ENCODE measurements around the gene OSER1.
"Not testable (repeated sequence)": the region's sequence is repeated elsewhere in the genome, so short reads cannot be mapped to it uniquely, and the experiment has no call there.

OSER1 gene

DNA sequence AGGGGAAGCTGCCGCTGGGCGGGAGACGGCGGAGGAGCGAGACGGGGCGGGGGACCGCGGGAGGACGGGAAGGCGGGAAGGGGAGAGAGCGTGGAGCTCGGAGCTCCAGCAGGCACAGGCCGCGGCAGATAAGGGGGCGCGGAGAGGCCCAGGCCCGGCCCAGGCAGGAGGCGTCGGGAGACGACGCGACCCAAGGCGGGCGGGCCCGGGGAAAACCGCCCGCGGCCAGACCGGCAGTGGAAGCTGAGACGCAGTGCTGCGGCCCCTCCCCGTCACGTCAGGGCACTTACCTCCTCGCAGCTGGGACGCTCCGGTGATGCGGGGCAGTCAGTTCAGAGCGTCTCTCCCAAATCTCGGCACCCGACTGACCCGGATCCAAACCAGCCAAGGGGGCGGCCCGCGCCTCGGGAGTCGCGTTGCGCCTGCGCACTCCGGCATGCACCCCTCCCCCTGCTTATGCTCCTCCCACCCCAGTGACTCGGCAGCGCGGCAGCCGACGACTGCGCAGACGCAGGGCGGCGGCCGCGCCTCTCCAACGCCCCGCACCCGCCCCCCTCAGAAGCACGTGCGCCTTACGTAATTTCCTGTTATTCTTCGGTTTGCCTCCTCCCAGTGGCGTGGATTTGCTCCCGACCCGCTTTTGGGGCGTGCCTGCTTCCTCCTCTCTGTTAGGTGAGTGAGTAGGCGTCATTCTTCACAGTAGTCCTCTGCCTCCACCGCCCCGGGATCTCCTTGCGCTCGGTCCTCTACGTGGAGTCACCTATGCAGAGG, at the start of gene OSER1:
Gene OSER1, minus strand, starts transcription at position 366 of the 771 bp plus-strand sequence. CDS start 3,814 bp downstream, outside the sequence.
- peak within 1 kb of the TSS; percentile 94 for H3K4me3 ChIP-seq (ENCODE audit: low read depth, low read length)

DNA sequence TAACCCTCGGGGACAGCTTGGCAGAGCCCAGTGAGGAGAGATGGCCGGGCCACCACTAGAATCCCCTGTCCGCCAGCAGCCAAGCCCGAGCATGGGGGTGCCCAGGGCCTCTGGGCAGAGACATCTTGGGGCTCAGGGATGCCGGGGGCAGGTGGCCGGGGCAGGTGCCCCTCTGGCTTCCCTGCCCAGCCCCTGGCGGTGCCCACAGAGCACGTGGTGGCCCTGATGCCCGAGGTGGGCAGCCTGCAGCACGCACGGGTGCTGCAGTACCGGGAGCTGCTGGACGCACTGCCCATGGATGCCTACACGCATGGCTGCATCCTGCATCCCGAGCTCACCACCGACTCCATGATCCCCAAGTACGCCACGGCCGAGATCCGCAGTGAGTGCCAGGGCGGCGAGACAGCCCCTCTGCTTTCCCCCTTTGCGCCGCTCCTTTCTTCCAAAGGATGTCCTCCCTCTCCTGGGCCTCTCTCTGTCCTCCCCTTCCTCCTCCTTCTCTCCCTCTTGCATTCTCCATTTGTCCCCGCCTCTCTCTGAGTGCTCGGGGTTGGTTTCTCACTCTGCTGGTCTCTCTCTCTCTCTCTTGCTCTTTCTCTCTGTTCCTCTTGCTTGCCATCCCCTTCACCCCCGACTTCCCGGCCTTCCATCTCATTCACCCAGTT, 47.8 kb upstream of the OSER1 start:
- H3K4me3 ChIP-seq (ENCODE audit: low read depth, low read length) = no peak overlapping the region

DNA sequence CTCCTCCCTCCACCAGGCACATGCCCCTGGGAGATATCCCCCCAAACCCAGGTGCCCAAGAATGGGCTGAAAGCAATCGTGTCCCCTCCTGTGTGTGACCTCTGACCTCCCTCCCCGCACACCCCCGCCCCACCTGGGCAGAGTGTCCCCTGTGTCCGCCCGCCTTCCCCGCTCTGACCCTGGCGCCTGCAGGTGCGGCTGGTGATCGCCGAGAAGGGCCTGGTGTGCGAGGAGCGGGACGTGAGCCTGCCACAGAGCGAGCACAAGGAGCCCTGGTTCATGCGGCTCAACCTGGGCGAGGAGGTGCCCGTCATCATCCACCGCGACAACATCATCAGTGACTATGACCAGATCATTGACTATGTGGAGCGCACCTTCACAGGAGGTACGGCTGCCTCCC, 46.4 kb upstream of the OSER1 start:
- H3K4me3 ChIP-seq (ENCODE audit: low read depth, low read length) = no peak overlapping the region

DNA sequence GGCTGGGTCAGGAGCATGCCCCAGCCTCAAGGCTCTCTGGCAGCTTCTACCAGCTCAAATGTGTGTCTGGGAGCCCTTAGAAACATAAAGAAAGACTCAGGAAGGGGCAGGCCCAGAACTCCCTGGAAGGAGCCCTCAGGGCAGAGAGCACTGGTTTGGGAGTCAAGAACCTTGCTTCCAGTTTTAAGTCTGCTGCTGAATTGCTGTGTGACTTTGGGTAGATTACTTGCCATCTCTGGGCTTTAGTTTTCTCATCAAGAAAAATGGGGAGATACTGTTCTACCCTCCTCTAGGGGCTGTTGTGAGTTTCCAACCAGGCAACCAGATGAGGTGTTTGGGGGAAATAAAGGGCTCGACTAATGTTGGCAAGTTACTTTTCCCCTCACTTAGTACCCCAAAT, 45.4 kb upstream of the OSER1 start:
- H3K4me3 ChIP-seq (ENCODE audit: low read depth, low read length) = no peak overlapping the region

DNA sequence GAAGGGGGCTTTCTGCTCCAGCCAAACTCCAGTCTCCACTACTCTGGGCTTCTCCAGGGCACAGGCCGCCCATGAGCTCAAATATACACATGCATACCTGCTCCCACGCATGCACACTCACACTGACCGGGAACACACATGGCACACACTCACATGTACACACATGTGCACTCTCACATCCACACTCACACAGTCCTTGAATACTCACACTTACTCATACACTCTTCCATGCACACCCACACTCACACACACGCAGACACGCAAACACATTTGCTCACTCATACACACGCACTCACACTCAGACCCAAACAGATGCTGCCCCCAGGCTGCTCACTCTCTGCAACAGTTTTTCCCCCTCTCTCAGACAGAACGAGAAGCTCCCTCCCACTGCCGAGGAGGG, 43.5 kb upstream of the OSER1 start:
- H3K4me3 ChIP-seq (ENCODE audit: low read depth, low read length) = no peak overlapping the region

DNA sequence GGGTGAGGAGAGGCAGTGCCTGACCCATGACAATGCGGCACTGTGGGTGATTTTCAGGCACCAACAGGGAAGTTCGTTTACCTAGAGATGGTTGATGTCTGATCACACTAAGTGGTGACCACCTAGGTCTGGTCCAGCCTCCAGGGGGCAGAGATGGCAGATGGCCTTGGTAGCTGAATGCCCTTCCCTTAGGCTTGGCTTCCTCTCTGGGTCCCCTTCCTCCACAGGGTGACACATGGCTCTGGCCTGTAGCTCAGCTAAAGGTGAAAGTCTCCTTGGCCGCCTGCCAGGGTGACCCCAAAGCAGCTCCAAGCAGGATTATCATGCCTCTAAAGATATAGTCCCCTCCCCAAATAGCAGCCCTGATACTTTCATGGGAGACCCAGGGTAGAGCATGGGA, 43.0 kb upstream of the OSER1 start:
- no peak overlapping the region for H3K4me3 ChIP-seq (ENCODE audit: low read depth, low read length)

DNA sequence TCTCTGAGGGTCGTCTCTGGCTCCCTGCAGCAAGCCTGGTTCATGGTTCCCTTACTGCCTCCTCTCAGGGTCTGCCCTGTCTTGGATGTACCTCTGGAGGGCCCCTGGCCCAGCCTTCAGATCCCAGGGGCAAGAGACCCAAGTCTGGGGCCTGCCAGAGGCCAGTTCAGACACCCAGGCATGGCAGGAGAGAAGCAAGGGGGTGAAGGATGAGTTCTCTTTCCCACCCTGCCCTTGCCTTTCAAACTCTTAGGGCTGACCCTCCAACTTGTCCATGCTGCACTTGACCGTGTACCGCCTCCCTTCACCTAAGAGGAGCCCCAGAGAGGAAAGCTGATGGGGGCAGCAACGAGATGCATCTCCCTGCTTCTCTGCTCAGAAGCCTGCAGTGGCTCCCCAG, 40.7 kb upstream of the OSER1 start:
- no peak overlapping the region for H3K4me3 ChIP-seq (ENCODE audit: low read depth, low read length)

DNA sequence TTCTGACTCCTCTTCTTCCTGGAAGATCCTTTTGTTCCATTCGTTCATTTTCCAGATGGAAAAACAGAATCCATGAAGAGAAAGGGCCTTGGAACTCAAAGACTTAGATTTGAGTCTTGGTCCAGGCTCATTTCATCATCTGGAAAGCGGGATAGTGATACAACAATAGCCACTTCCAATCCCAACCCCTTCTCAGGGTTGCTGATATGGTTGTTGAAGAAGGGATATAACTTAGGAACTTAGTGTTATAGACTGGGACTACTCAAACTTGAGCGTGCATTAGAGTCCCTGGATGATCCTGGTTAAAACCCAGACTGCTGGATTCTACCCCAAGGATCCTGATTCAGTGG, 37.8 kb upstream of the OSER1 start:
- H3K4me3 ChIP-seq (ENCODE audit: low read depth, low read length) = no peak overlapping the region

DNA sequence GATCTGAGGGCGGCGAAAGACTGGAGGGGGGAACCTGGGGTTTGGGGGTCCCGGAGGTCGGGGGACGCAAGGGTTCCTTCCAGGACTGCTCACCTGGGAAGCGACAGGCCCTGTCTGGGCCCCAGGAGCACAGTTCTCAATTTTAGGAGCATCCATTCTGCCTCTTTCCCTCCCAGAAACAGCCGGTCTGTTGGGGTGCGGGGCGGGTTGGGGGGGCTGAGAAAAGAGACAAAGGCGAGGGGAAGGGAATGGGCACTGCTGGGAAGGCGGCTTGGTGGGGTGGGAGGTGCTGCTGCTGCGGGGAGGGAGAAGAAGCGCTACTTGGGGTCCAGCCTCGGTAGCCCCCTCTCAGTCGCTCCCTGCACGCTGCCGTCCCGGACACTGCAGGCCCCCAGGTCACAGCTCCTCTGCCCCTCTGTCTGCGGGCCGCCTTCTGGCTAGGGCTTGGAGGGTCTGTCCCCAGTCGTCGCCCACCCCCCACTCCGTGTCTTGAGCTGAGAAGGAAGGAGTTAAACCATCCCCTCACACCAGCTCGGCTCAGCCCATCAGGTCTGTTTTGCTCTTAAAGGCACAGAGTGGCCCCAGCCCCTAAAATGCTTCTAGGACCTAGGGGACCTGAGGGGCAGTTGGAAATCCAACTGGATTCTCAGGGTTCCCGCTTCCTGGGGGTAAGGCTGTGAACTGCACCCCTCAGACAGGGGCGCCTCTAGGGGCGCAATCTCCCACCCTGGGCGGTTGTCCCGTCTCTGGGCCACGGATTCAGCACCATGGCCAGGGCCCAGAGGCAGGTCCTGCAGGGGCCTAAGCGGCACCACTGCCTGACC, 37.2 kb upstream of the OSER1 start:
- peak overlapping the region; percentile 67 for H3K4me3 ChIP-seq (ENCODE audit: low read depth, low read length)

DNA sequence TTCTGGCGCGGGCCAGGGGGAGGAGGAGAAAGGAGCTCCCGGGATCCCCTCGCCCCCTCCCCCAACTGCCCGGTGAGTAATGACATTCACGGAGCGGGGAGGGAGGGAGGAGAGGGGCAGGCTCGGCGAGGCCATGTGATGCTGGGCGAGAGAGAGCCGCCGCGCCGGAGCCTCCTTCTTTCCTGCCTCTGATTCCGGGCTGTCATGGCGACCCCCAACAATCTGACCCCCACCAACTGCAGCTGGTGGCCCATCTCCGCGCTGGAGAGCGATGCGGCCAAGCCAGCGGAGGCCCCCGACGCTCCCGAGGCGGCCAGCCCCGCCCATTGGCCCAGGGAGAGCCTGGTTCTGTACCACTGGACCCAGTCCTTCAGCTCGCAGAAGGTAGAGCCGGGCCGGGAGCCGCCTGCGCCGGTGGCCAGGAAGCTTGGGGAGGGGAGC, 36.6 kb upstream of the OSER1 start, which contains the start of gene GDAP1L1:
Gene GDAP1L1, plus strand, starts transcription at position 178 of the 441 bp plus-strand sequence. Its CDS starts 27 bp downstream, at position 205.
- peak within 1 kb of the TSS; percentile 67 for H3K4me3 ChIP-seq (ENCODE audit: low read depth, low read length)

DNA sequence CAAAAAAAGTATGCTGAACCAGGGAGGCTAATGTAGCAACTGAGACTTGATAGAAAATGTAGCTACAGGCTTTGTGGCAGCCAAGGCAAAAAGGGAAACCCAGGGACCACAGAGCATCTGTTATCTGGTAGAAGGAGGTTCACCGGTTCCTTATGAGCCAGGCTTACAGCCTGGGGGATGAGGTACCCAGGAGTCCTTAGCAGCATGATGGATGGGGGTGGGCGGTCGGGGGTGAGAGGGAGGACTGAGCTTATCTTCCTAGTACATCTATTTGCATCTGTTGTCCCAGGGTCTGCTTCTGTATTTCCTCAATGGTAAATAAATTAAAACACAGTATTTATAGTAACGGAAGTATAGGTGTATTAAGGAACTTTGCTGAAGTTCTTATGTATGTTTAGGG, 35.4 kb upstream of the OSER1 start:
- no peak overlapping the region for H3K4me3 ChIP-seq (ENCODE audit: low read depth, low read length)

DNA sequence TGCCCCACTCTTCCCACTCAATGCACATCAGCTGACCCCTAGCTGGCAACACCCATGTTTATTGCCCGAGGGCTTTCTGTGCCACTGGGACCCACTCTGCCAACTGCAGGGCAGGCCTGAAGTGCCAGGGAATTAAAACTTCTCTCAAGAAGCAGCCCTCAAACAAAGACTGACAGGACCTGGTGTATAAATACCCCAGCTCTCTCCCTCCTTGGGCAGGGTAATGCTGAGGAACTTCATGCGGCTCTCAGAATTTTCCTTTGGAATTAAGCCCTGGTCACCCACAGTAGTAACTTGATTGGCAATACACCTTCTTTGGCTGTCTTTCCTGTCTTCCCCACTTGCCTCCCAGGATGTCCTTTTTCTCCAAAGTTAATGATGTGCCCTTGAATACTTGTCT, 31.2 kb upstream of the OSER1 start:
- H3K4me3 ChIP-seq (ENCODE audit: low read depth, low read length) = no peak overlapping the region

DNA sequence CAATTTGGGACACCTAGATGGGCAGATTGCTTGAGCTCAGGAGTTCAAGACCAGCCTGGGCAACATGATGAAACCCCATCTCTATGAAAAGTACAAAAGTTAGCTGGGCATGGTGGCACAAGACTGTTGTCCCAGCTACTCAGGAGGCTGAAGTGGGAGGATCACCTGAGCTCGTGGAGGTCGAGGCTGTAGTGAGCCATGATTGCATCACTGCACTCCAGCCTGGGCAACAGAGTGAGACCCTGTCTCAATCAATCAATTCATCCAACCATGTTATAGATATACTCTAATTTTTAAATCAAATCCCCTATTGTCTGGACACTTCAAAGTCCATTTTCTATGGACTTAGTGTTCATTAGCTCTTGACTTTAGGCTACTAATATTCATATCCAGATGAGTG, 26.3 kb upstream of the OSER1 start:
- H3K4me3 ChIP-seq (ENCODE audit: low read depth, low read length) = not testable (repeated sequence)

DNA sequence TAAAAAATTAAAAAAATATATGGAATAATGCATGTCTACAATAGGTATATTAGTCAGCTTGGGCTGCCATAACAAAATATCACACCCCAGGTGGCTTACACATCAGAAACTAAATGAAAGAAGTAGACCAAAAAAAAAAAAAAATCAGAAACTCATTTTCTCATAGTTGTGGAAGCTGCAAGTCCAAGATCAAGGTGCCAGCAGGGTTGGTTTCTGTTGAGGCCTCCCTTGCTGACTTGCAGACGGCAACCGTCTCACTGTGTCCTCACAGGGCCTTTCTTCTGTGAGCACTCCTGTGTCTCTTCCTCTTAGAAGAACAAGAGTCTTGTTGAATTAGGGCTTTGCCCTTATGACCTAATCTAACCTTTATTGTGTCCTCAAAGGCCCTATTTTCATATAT, 25.1 kb upstream of the OSER1 start:
- H3K4me3 ChIP-seq (ENCODE audit: low read depth, low read length) = no peak overlapping the region

DNA sequence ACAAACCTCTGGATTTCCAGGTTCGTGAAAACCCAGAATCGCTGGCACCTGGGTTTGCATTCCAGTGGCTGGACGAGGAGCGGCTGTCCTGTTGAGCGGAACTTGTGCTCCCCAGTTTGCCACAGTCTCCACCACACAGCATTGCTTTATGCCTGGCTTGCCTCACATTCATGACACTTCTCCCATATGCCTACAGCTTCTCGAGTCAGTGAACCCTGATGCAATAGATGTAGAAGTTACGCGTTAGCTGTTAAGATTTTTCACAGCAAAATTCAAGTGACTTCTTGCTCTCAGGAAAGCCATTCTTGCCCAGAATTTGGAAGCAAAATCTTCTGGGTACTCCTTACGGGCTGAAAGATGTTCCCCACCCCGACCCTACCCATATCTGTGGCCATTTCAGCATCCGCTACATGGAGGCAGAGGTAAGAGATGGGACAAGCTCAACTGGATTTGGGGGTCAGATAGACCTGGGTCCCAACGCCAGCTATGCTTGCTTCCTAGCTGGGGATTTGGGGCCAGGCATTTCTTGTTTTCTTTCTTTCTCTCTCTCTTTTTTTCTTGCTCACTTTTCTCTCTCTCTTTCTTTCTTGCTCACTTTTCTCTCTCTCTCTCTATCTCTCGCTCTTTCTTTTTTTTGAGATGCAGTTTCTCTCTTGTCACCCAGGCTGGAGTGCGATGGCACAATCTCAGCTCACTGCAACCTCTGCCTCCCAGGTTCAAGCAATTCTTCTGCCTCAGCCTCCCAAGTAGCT, 24.2 kb upstream of the OSER1 start:
- H3K4me3 ChIP-seq (ENCODE audit: low read depth, low read length) = no peak overlapping the region

DNA sequence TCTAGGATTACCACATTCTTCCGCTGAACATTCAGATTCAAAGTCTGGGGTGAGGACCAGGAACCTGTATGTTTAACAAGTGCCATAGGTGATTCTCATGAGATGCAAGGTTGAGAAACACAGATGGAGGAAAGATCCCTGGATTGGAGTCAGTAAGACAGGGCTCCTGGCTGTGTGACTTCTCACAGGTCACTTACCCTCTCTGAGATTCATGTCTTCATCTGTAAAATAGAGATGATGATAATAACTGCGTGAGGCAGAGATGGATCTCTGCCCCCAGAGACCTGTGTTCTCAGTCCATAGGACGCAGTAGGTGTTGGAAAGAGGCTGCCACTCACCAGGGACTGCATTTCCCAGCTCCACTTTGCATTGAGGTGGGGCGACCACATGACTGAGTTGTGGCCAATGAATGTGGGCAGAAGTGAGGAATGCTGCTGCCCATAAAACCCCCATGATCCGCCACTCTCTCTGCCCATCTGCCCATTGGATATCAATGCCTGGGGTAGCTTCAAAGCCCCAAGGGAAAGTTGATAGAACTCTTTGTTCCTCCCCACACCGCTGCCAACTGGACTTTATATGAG, 23.0 kb upstream of the OSER1 start:
- no peak overlapping the region for H3K4me3 ChIP-seq (ENCODE audit: low read depth, low read length)

DNA sequence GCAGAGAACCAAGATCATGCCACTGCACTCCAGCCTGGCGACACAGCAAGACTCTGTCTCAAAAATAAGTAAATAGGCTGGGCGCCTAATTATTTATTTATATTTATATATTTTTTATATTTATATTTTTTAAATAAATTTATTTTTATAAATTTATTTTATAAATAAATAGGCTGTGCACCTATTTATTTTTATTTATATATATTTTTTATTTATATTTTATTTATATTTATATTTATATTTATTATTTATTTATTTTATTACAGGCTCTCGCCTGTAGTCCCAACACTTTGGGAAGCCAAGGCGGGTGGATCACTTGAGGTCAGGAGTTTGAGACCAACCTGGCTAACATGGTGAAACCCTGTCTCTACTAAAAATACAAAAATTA, 21.9 kb upstream of the OSER1 start:
- not testable (repeated sequence) for H3K4me3 ChIP-seq (ENCODE audit: low read depth, low read length)

DNA sequence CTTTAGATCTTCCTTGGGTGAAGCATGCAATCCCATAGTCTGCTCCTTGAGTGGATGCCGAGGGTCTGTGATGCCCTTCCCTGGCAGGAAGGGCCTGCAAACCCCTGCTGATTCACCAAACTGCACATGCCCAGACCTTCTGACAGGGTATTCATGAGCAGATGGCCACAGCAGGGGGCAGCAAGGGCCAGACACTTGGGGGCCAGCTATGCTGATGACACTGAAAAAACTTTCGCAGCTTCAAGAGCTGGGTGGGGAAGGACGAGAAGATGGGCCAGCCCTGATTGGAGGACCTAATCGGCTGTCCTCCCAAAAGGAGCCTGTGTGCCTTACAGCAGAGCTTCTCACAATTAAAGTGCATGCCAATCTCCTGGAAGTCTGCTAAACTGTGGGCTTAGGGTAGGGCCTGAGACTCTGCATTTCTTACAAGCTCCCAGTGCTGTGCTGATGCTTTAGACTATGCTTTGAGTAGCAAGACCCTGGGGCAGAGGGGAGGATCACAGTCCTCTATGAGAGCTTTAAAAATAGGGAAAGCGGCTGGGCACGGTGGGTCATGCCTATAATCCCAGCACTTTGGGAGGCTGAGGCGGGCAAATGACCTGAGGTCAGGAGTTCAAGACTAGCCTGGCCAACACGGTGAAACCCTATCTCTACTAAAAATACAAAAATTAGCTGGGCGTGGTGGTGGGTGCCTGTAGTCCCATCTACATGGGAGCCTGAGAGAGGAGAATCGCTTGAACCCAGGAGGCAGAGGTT, 21.3 kb upstream of the OSER1 start:
- H3K4me3 ChIP-seq (ENCODE audit: low read depth, low read length) = no peak overlapping the region

DNA sequence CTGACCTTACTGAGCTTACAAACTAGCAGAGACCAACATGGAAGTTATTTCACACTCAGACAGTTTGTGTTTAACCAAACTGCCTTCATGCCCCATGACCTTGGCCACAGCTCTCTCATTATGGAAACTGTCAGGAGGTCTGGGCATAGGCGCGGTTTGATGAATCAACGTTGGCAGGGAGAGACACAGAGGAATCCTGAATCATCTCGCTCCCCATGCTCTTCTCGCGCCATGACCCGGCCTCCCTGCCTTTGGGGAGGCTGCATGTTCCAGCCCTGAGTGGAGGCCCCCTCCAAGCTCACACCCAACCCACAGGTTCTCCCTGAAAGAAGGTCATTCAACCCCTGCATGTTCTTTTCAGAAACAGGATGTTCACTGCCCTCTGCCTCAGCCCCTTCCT, 20.6 kb upstream of the OSER1 start:
- no peak overlapping the region for H3K4me3 ChIP-seq (ENCODE audit: low read depth, low read length)
